Heart left ventricle (tissue), 13 donors: ENCODE measurements around the gene RBMS1.

Experiments used
- POLR2A ChIP-seq, 2 donors: fragments of 450-650 bp; IDR thresholded peaks; one replicate each; pipeline ENCODE4 v1.6.1; 2017; ENCODE audit warnings: antibody characterized with exemption in 2 of 2, mild to moderate bottlenecking in 2 of 2, moderate library complexity in 2 of 2
- TF ChIP-seq, protein P1 (sequence below), 12 donors: fragments of 200-600 bp; sonication (generic) in 4 of 12; IDR thresholded peaks; one replicate each; pipeline versions ENCODE4 v1.5.0 to v1.8.0; 2018 to 2022; ENCODE audit warnings: antibody characterized with exemption in 12 of 12, mild to moderate bottlenecking in 5 of 12
- donor health status: ischemic (EF 13 %, LVEDD 7.1; RV severe dilation, severe dysfunction).
- donor health status: DM: no; HTN: yes; CAD: no.
- donor health status: DM: no; HTN: no; CAD: no.
- donor health status: ischemic (EF 25% LVEDD 6.9; RV normal size, moderate dysfunction).
- donor health status: ischemic (EF 25% LVEDD 5.7; RV mildly dilated, moderate dysfunction).
- donor health status: ischemic (EF 35%, LVEDD 5.7; RV mildly dilated, moderate dysfunction).
- donor health status: nonischemic (EF 11% LVEDD 7.7; RV severe dilation, severe dysfunction).
- donor health status: DM: yes; HTN: yes; CAD: no.
- donor health status: PGD.
- donor health status: ischemic (EF 29% LVEDD 5.4; RV normal size, mild dysfunction).
- donor health status: nonischemic (EF 23%, LVEDD 6.1; RV moderate dilation, normal function).

DNA sequence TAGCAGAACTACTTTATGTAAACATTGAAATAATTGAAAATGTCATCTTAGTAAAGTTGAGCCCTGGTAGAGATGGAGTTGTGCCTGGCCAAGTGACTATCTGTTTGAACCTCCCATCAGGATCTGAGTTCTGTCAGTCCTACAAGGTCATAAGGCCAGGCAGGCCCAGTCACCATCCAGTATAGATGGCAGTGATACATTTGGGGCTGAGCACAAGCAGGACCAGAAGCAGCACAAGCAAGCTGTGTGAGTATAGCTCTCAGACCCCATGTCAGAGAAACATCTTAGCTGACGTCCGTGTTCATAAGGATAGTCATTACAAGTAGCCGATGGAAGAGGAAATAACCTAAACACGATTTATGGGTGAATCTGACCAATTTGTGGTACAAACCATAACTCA, 44.5 kb upstream of the RBMS1 start:
- TF ChIP-seq, protein P1, sequence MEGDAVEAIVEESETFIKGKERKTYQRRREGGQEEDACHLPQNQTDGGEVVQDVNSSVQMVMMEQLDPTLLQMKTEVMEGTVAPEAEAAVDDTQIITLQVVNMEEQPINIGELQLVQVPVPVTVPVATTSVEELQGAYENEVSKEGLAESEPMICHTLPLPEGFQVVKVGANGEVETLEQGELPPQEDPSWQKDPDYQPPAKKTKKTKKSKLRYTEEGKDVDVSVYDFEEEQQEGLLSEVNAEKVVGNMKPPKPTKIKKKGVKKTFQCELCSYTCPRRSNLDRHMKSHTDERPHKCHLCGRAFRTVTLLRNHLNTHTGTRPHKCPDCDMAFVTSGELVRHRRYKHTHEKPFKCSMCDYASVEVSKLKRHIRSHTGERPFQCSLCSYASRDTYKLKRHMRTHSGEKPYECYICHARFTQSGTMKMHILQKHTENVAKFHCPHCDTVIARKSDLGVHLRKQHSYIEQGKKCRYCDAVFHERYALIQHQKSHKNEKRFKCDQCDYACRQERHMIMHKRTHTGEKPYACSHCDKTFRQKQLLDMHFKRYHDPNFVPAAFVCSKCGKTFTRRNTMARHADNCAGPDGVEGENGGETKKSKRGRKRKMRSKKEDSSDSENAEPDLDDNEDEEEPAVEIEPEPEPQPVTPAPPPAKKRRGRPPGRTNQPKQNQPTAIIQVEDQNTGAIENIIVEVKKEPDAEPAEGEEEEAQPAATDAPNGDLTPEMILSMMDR (IDR thresholded peaks at IDR 0.05) = no peak
- no peak for TF ChIP-seq POLR2A (IDR thresholded peaks at IDR 0.05)
